Mesenchymal stem cell (in vitro differentiated cells and primary cell): ENCODE results near the gene PRR22.

ENCODE experiments used
- DNase-seq: peaks from one replicate; pipeline ENCODE4 v3.0.0-alpha.2; 2013
- H2AFZ ChIP-seq: one replicate; pipeline ENCODE4 v1.6.1; 2013; ENCODE audit warnings: low read depth, mild to moderate bottlenecking, control low read depth, inconsistent platforms, low read length, moderate library complexity
- H2AK5ac ChIP-seq: 2 replicates; pipeline ENCODE4 v1.6.1; 2013; ENCODE audit warnings: low read length, moderate library complexity, mild to moderate bottlenecking, inconsistent platforms; ENCODE audit not compliant: severe bottlenecking
- H2BK120ac ChIP-seq: one replicate; pipeline ENCODE4 v1.6.1; 2013; ENCODE audit warnings: low read depth, mild to moderate bottlenecking, inconsistent platforms, low read length, moderate library complexity
- H2BK12ac ChIP-seq, 2 experiments: one replicate each; pipeline ENCODE4 v1.6.1; 2013; ENCODE audit warnings: inconsistent platforms in 2 of 2, low read length in 2 of 2, mild to moderate bottlenecking in 2 of 2, moderate library complexity in 2 of 2, control low read depth in 1 of 2
- H2BK15ac ChIP-seq: one replicate; pipeline ENCODE4 v1.6.1; 2013; ENCODE audit warnings: mild to moderate bottlenecking, low read depth, inconsistent platforms; ENCODE audit not compliant: poor library complexity, severe bottlenecking
- H2BK5ac ChIP-seq: 2 replicates; pipeline ENCODE4 v1.6.1; 2013; ENCODE audit warnings: low read depth, mild to moderate bottlenecking, low read length, control low read depth, inconsistent platforms; ENCODE audit not compliant: poor library complexity, severe bottlenecking
- H3K14ac ChIP-seq, 2 experiments: one replicate each; pipeline ENCODE4 v1.6.1; 2013; ENCODE audit warnings: inconsistent platforms in 2 of 2, low read length in 2 of 2, control low read depth in 1 of 2, mild to moderate bottlenecking in 1 of 2, moderate library complexity in 1 of 2
- H3K18ac ChIP-seq, 2 experiments: one replicate each; pipeline ENCODE4 v1.6.1; 2013; ENCODE audit warnings: inconsistent platforms in 2 of 2, low read length in 2 of 2, control low read depth in 1 of 2, low read depth in 1 of 2, mild to moderate bottlenecking in 1 of 2
- H3K23ac ChIP-seq, 2 experiments: one replicate each; pipeline ENCODE4 v1.6.1; 2013; ENCODE audit warnings: inconsistent platforms in 2 of 2, low read length in 2 of 2, mild to moderate bottlenecking in 2 of 2, moderate library complexity in 2 of 2, control low read depth in 1 of 2
- H3K27ac ChIP-seq: 2 replicates; pipeline ENCODE4 v1.5.1; 2013; ENCODE audit warnings: mild to moderate bottlenecking, moderate library complexity, low read length, control low read depth, inconsistent platforms; ENCODE audit not compliant: poor library complexity, severe bottlenecking
- H3K27me3 ChIP-seq, 2 experiments: 2 replicates each; pipeline versions ENCODE4 v1.6.1 to v1.7.0; 2013; ENCODE audit warnings: low read length in 2 of 2, mild to moderate bottlenecking in 2 of 2, moderate library complexity in 2 of 2, control low read depth in 1 of 2, inconsistent platforms in 1 of 2; ENCODE audit not compliant: control insufficient read depth in 1 of 2, insufficient read depth in 1 of 2
- H3K36me3 ChIP-seq, 2 experiments: 2 replicates each; pipeline versions ENCODE4 v1.6.1 to v1.7.0; 2013; ENCODE audit warnings: low read length in 2 of 2, control low read depth in 1 of 2, inconsistent platforms in 1 of 2, low read depth in 1 of 2, mild to moderate bottlenecking in 1 of 2; ENCODE audit not compliant: insufficient read depth in 2 of 2, control insufficient read depth in 1 of 2
- H3K4ac ChIP-seq, 2 experiments: one replicate each; pipeline ENCODE4 v1.6.1; 2013; ENCODE audit warnings: inconsistent platforms in 2 of 2, low read length in 2 of 2, mild to moderate bottlenecking in 2 of 2, moderate library complexity in 2 of 2, control low read depth in 1 of 2, low read depth in 1 of 2
- H3K4me1 ChIP-seq: 2 replicates; pipeline ENCODE4 v1.6.1; 2013; ENCODE audit warnings: low read depth, low read length, control low read depth; ENCODE audit not compliant: control insufficient read depth, insufficient read depth
- H3K4me2 ChIP-seq: 2 replicates; pipeline ENCODE4 v1.6.1; 2013; ENCODE audit warnings: low read length, mild to moderate bottlenecking, inconsistent platforms; ENCODE audit not compliant: poor library complexity, severe bottlenecking
- H3K4me3 ChIP-seq, 2 experiments: 2 replicates each; pipeline versions ENCODE4 v1.5.1 to v1.7.0; 2013; ENCODE audit warnings: low read length in 2 of 2, mild to moderate bottlenecking in 2 of 2, control low read depth in 1 of 2, low read depth in 1 of 2; ENCODE audit not compliant: insufficient read depth in 1 of 2
- H3K79me1 ChIP-seq: replicated peaks from 2 replicates; pipeline ENCODE4 v1.6.1; 2013; ENCODE audit warnings: mild to moderate bottlenecking, control low read depth, low read length, inconsistent platforms; ENCODE audit not compliant: poor library complexity, severe bottlenecking
- H3K9ac ChIP-seq: 2 replicates; pipeline ENCODE4 v1.7.0; 2013; ENCODE audit warnings: mild to moderate bottlenecking, low read length, moderate library complexity
- H3K9me3 ChIP-seq: 2 replicates; pipeline ENCODE4 v1.7.0; 2013; ENCODE audit warnings: mild to moderate bottlenecking, low read length; ENCODE audit not compliant: control insufficient read depth
- H4K8ac ChIP-seq: one replicate; pipeline ENCODE4 v1.6.1; 2013; ENCODE audit warnings: inconsistent platforms, mild to moderate bottlenecking, low read length, moderate library complexity
- H4K91ac ChIP-seq: one replicate; pipeline ENCODE4 v1.6.1; 2013; ENCODE audit warnings: mild to moderate bottlenecking, low read length, inconsistent platforms
- WGBS: methylation state at CpG from one replicate; pipeline ENCODE4 v1.1.7; 2013; ENCODE audit warnings: mixed read lengths; 5-methylcytosine and 5-hydroxymethylcytosine counted together

PRR22 gene

DNA sequence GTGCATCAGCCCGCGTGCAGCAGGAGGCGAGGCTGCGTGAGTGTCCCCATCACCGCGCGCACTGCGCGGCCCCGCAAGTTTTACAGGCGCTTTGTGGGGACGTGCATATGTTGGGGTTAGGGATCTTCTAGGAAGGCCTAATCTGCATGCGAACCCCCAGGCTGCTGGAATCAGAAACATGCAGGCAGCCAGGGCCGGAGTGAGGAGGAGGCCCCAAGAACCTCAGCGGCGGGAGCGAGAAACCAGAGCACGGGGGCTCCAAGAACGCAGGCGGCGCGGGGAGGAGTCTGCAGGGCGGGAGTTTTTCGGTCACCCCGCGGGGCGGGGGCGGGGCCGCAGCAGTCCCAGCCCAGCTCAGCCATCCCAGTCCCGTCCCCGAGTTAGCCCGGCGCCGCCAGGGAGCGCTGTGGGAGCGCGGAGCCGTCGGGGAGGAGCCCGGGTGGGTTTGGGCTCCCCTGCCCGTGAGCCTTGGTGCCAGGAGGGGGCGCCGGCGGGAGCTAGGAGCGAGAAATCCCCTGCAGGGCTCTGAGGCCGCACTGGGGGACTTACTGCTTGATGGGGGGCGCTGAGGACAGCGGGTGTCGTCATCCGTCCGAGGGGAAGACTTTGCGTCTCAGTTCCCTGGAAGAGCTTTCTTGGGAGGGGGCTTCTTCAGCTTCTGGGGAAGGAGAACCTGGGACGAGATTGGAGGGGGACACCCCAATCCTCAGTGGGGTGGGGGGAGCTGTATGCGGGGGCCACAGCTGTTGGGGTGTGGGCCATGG, 19.4 kb upstream of the PRR22 start:
- H3K4me1 ChIP-seq = peaks cover 17% of the 10 kb centered on the region
- H4K91ac ChIP-seq = peak overlapping the region; percentile 1
- no peak overlapping the region for H2BK5ac ChIP-seq
- H2BK15ac ChIP-seq = peak overlapping the region; percentile 65
- H3K9me3 ChIP-seq = no peaks in the 10 kb centered on the region
- WGBS = 4% methylated on average over 54 of the region's 54 CpGs
- DNase-seq = peak; percentile 92
- H3K27ac ChIP-seq = no peak overlapping the region
- H3K4ac ChIP-seq = peak overlapping the region in 1 of 2 experiments; percentile 37
- no peaks in the 10 kb centered on the region for H3K36me3 ChIP-seq
- peak overlapping the region; percentile 69 for H3K9ac ChIP-seq
- peak overlapping the region; percentile 10 for H4K8ac ChIP-seq
- peak overlapping the region; percentile 43 to 76 for H3K4me3 ChIP-seq
- H3K4me2 ChIP-seq = peak overlapping the region; percentile 76
- peaks cover 33 to 53% of the 10 kb centered on the region in 2 experiments for H3K27me3 ChIP-seq
- peak overlapping the region; percentile 0 to 85 for H3K18ac ChIP-seq
- peak overlapping the region in 1 of 2 experiments; percentile 94 for H3K23ac ChIP-seq
- H2AK5ac ChIP-seq = no peak overlapping the region
- peak overlapping the region in 1 of 2 experiments; percentile 92 for H3K14ac ChIP-seq
- peak overlapping the region; percentile 83 for H2AFZ ChIP-seq
- no peak overlapping the region for H2BK120ac ChIP-seq
- H2BK12ac ChIP-seq = peak overlapping the region in 1 of 2 experiments; percentile 59
- H3K79me1 ChIP-seq = no peaks in the 10 kb centered on the region

DNA sequence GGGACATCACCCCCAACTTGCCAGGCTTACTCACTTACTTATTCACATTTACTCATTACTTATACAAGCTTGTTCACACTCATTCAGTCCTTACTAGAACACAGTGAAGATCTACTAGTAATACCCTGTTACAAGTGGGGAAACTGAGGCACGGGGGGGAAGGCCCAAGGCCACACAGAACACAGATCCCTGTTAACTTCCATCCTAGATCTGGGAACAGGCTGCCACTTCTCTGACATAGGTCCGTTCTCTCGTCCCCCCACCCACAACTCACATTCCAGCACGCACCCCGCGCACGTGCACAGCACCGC, 18.9 kb upstream of the PRR22 start:
- DNase-seq = no peak
- peaks cover 17% of the 10 kb centered on the region for H3K4me1 ChIP-seq
- H2BK15ac ChIP-seq = no peak overlapping the region
- H4K91ac ChIP-seq = peak overlapping the region; percentile 1
- H3K23ac ChIP-seq = peak overlapping the region in 1 of 2 experiments; percentile 94
- no peaks in the 10 kb centered on the region for H3K36me3 ChIP-seq
- peaks cover 33 to 53% of the 10 kb centered on the region in 2 experiments for H3K27me3 ChIP-seq
- H4K8ac ChIP-seq = peak overlapping the region; percentile 10
- no peak overlapping the region for H2AK5ac ChIP-seq
- peak overlapping the region; percentile 76 for H3K4me2 ChIP-seq
- peak overlapping the region; percentile 69 for H3K9ac ChIP-seq
- H3K27ac ChIP-seq = no peak overlapping the region
- no peaks in the 10 kb centered on the region for H3K9me3 ChIP-seq
- H3K4me3 ChIP-seq = peak overlapping the region; percentile 43 to 76
- H3K4ac ChIP-seq = peak overlapping the region in 1 of 2 experiments; percentile 37
- H3K14ac ChIP-seq = peak overlapping the region in 1 of 2 experiments; percentile 92
- no peak overlapping the region for H2BK120ac ChIP-seq
- H2BK5ac ChIP-seq = no peak overlapping the region
- H2BK12ac ChIP-seq = peak overlapping the region in 1 of 2 experiments; percentile 59
- 11% methylated on average over 8 of the region's 8 CpGs for WGBS
- H2AFZ ChIP-seq = peak overlapping the region; percentile 83
- peak overlapping the region; percentile 0 to 85 for H3K18ac ChIP-seq
- H3K79me1 ChIP-seq = no peaks in the 10 kb centered on the region

DNA sequence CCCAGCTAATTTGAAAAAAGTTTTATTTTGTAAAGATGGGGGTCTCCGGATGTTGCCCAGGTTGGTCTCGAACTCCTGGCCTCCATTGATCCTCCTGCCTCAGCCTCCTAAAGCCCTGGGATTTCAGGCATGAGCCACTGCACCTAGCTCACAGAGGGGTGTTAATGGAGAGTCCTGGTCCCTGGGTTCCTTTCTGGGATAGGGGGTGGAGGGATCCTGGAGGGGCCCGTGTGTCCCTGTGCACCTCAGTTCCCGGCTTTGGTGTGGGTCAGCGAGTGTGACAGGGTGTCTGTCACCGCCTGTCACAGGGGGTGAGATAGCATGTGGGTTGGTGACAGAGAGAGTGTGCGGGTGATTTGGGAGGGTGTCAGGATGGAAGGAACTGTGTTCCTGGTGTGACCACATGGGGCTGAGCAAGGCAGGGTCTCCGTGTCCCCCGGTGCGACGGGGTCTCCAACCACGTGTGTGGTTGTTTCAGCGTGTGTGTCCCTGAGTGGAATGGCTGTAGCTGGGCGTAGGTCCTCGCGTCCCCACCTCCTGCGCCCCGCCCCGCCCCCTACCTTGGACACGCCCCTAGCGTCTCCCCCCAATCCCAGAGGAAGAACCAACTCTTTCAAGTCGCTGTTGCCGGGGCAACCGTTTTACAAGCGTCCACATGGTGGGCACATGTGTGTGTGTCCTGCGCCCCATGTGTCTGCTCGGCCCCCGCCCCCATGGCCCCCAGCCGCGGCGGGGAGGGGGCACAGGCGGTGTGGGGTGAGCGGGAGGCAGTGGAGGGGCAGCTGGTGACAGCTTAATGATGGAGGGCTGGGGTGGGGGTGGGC, 17.5 kb upstream of the PRR22 start:
- H3K4ac ChIP-seq = no peak overlapping the region
- H3K4me1 ChIP-seq = peaks cover 17% of the 10 kb centered on the region
- H2BK120ac ChIP-seq = no peak overlapping the region
- H2AK5ac ChIP-seq = no peak overlapping the region
- no peaks in the 10 kb centered on the region for H3K36me3 ChIP-seq
- peak; percentile 47 for DNase-seq
- no peak overlapping the region for H3K4me2 ChIP-seq
- H4K8ac ChIP-seq = no peak overlapping the region
- H4K91ac ChIP-seq = no peak overlapping the region
- WGBS = 35% methylated on average over 28 of the region's 33 CpGs
- no peak overlapping the region for H3K4me3 ChIP-seq
- H3K27me3 ChIP-seq = peaks cover 28 to 56% of the 10 kb centered on the region in 2 experiments
- no peak overlapping the region for H3K14ac ChIP-seq
- H2BK5ac ChIP-seq = no peak overlapping the region
- no peak overlapping the region for H3K27ac ChIP-seq
- no peak overlapping the region for H3K18ac ChIP-seq
- no peak overlapping the region for H2BK15ac ChIP-seq
- H3K9ac ChIP-seq = no peak overlapping the region
- H3K79me1 ChIP-seq = no peaks in the 10 kb centered on the region
- H3K23ac ChIP-seq = no peak overlapping the region
- H2BK12ac ChIP-seq = no peak overlapping the region
- H2AFZ ChIP-seq = no peak overlapping the region
- no peaks in the 10 kb centered on the region for H3K9me3 ChIP-seq
